Measurements from ENCODE around the gene PALMD. TPM values are rescaled to one million over a fixed set of nuclear protein-coding genes. Genes with fewer than 3 reads are reported as not detected.

The PALMD gene
- total RNA-seq, 4 donors from 2014 or later, result 64.5 to 105 (median 72.0) TPM

- Histone ChIP-seq H3K36me3 (no peaks in the 10 kb centered on the region), H3K4me1 (peaks cover 0 to 33% (median 0%) of the 10 kb centered on the region in 4 donors), H3K4me3 (no peak overlapping the region), H3K27ac (no peak overlapping the region), H3K9me3 (no peaks in the 10 kb centered on the region), H3K27me3 (no peaks in the 10 kb centered on the region)
- DNase-seq (ENCODE audit: low spot score in 2 of 2), result no peak
- 62 to 63% methylated on average over 7 of the region's 7 CpGs for WGBS, 2 donors
- TF ChIP-seq POLR2A (IDR thresholded peaks at IDR 0.05) (no peak), EP300 (IDR thresholded peaks at IDR 0.05) (no peak), CTCF (IDR thresholded peaks at IDR 0.05) (no peak)
Observed at GRCh38 chr1:99642053-99642452, 3.9 kb upstream of the PALMD start.

- Histone ChIP-seq H3K27me3 (no peaks in the 10 kb centered on the region), H3K36me3 (no peaks in the 10 kb centered on the region), H3K9me3 (no peaks in the 10 kb centered on the region), H3K27ac (peak overlapping the region in 1 of 4 donors; percentile 81), H3K4me3 (no peak overlapping the region), H3K4me1 (peaks cover 0 to 42% (median 0%) of the 10 kb centered on the region in 4 donors)
- no peak for TF ChIP-seq CTCF (IDR thresholded peaks at IDR 0.05)
- TF ChIP-seq POLR2A (IDR thresholded peaks at IDR 0.05), result no peak
- no peak for TF ChIP-seq EP300 (IDR thresholded peaks at IDR 0.05)
- WGBS, 2 donors, result 91 to 100% methylated on average over 1 of the region's 1 CpG
- no peak for DNase-seq (ENCODE audit: low spot score in 2 of 2)
Observed at GRCh38 chr1:99643021-99643779, 2.7 kb upstream of the PALMD start.

- no peak for TF ChIP-seq CTCF (IDR thresholded peaks at IDR 0.05)
- no peak for TF ChIP-seq POLR2A (IDR thresholded peaks at IDR 0.05)
- TF ChIP-seq EP300 (IDR thresholded peaks at IDR 0.05), result no peak
- WGBS, 2 donors, result 62 to 75% methylated on average over 2 of the region's 2 CpGs
- Histone ChIP-seq H3K27me3 (no peaks in the 10 kb centered on the region), H3K4me3 (no peak overlapping the region), H3K27ac (peak overlapping the region; percentile 5 to 85 (median 50)), H3K36me3 (no peaks in the 10 kb centered on the region), H3K9me3 (no peaks in the 10 kb centered on the region), H3K4me1 (peaks cover 0 to 38% (median 0%) of the 10 kb centered on the region in 4 donors)
- DNase-seq (ENCODE audit: low spot score in 2 of 2), result no peak
Observed at GRCh38 chr1:99644279-99645004, 1.5 kb upstream of the PALMD start.

- H3K9me3 ChIP-seq, result no peaks in the 10 kb centered on the region
- peak; percentile 28 to 60 for DNase-seq (ENCODE audit: low spot score in 2 of 2)
- WGBS, 2 donors, result 65% methylated on average over 5 of the region's 5 CpGs
- no peaks in the 10 kb centered on the region for H3K27me3 ChIP-seq
- H3K36me3 ChIP-seq, result no peaks in the 10 kb centered on the region
- peak in 1 of 2 donors; percentile 72 for TF ChIP-seq EP300 (IDR thresholded peaks at IDR 0.05)
- TF ChIP-seq CTCF (IDR thresholded peaks at IDR 0.05), result no peak
- H3K27ac ChIP-seq, result peak overlapping the region; percentile 20 to 85 (median 70)
- H3K4me1 ChIP-seq, result peaks cover 0 to 45% (median 0%) of the 10 kb centered on the region in 4 donors
- H3K4me3 ChIP-seq, result peak overlapping the region; percentile 14 to 49 (median 34)
Observed at GRCh38 chr1:99645203-99645602, 710 bp upstream of the PALMD start.

- no peak for DNase-seq (ENCODE audit: low spot score in 2 of 2)
- Histone ChIP-seq H3K4me1 (peaks cover 0 to 59% (median 2%) of the 10 kb centered on the region in 4 donors), H3K36me3 (no peaks in the 10 kb centered on the region), H3K27ac (peak overlapping the region; percentile 37 to 85 (median 70)), H3K4me3 (peak overlapping the region; percentile 14 to 49 (median 34)), H3K9me3 (no peaks in the 10 kb centered on the region), H3K27me3 (no peaks in the 10 kb centered on the region)
- WGBS, 2 donors, result 30 to 38% methylated on average over 5 of the region's 5 CpGs
- TF ChIP-seq POLR2A (IDR thresholded peaks at IDR 0.05) (no peak), CTCF (IDR thresholded peaks at IDR 0.05) (no peak), EP300 (IDR thresholded peaks at IDR 0.05) (no peak)
Observed at GRCh38 chr1:99646868-99647267, 955 bp downstream of the PALMD start.
